Endothelial cell of umbilical vein (primary cell): Measurements from ENCODE around the gene RFWD3. TPM values are rescaled to one million over a fixed set of nuclear protein-coding genes. Genes with fewer than 3 reads are reported as not detected.

ENCODE experiments used
- BruUV-seq: library from RNA; stranded (reverse); fragments of 400-500 nt; replicated peaks from 2 replicates; lab custom pipeline; 2021; lab: Mats Ljungman, UMichigan
- CTCF ChIA-PET: fragments of 300-600, 350-600 bp; sonication (Branson Sonifier 250); formaldehyde crosslinking; loops from one replicate; lab custom pipeline; 2021; ENCODE audit warnings: antibody characterized with exemption, inconsistent platforms; lab: Charles Lee
- POLR2A ChIA-PET: fragments of 300-600, 350-600 bp; sonication (Branson Sonifier 250); formaldehyde crosslinking; loops from one replicate; lab custom pipeline; 2021; ENCODE audit warnings: antibody characterized with exemption, inconsistent platforms; lab: Charles Lee
- DNase-seq: peaks from one replicate; pipeline ENCODE4 v3.0.0-alpha.2; 2011; ENCODE audit warnings: low read depth, low spot score
- FAIRE-seq: peaks from 2 replicates; lab custom pipeline; 2011; peaks lifted over from hg19 to GRCh38; lab: Jason Lieb, UNC
- H2AFZ ChIP-seq: 2 replicates; pipeline ENCODE4 v1.6.0; 2012; ENCODE audit warnings: low read depth, low read length, control low read depth, inconsistent platforms
- H3K27ac ChIP-seq: 2 replicates; pipeline ENCODE4 v1.5.1; 2011; ENCODE audit warnings: low read depth, mild to moderate bottlenecking, control low read depth, low read length, moderate library complexity; ENCODE audit not compliant: insufficient read depth
- H3K27me3 ChIP-seq, 2 experiments: 2 replicates each; pipeline versions ENCODE4 v1.6.0 to v1.6.1; 2011; ENCODE audit warnings: low read length in 2 of 2, mixed read lengths in 1 of 2; ENCODE audit not compliant: control insufficient read depth in 2 of 2, insufficient read depth in 2 of 2
- H3K36me3 ChIP-seq, 2 experiments: 2 replicates in 1 of 2; 3 replicates in 1 of 2; pipeline ENCODE4 v1.5.1; 2011; ENCODE audit warnings: low read length in 2 of 2, mild to moderate bottlenecking in 1 of 2, moderate library complexity in 1 of 2; ENCODE audit not compliant: control insufficient read depth in 2 of 2, insufficient read depth in 2 of 2; ENCODE audit errors: extremely low read depth in 1 of 2
- H3K4me1 ChIP-seq: 3 replicates; pipeline ENCODE4 v1.5.1; 2011; ENCODE audit warnings: mild to moderate bottlenecking, low read length; ENCODE audit not compliant: control insufficient read depth, insufficient read depth; ENCODE audit errors: extremely low read depth
- H3K4me2 ChIP-seq: 2 replicates; pipeline ENCODE4 v1.6.1; 2011; ENCODE audit warnings: low read length, control low read depth, mixed read lengths; ENCODE audit not compliant: insufficient read depth
- H3K4me3 ChIP-seq, 3 experiments: fragments of 200-600 bp in 1 of 3; sonication (generic), shearing (Covaris generic) in 1 of 3; replicated peaks in 1 of 3; 2 replicates each; pipeline ENCODE4 v1.5.1; 2011 to 2016; ENCODE audit warnings: control low read depth in 3 of 3, low read length in 3 of 3, mild to moderate bottlenecking in 2 of 3, inconsistent platforms in 1 of 3, low read depth in 1 of 3, moderate library complexity in 1 of 3; ENCODE audit not compliant: insufficient read depth in 1 of 3
- H3K79me2 ChIP-seq: 2 replicates; pipeline ENCODE4 v1.6.0; 2012; ENCODE audit warnings: low read length, inconsistent platforms; ENCODE audit not compliant: control insufficient read depth, insufficient read depth
- H3K9ac ChIP-seq: replicated peaks from 2 replicates; pipeline ENCODE3; 2011; ENCODE audit warnings: low read length, control low read depth; ENCODE audit not compliant: insufficient read depth; ENCODE audit errors: extremely low read depth
- H3K9me1 ChIP-seq: replicated peaks from 3 replicates; pipeline ENCODE4 v1.6.0; 2011; ENCODE audit warnings: mild to moderate bottlenecking, low read length; ENCODE audit not compliant: control insufficient read depth, insufficient read depth; ENCODE audit errors: extremely low read depth
- H3K9me3 ChIP-seq: replicated peaks from 2 replicates; pipeline ENCODE4 v1.5.1; 2012; ENCODE audit warnings: low read length, inconsistent platforms; ENCODE audit not compliant: control insufficient read depth, insufficient read depth
- H4K20me1 ChIP-seq: replicated peaks from 2 replicates; pipeline ENCODE3; 2011; ENCODE audit warnings: mild to moderate bottlenecking, low read length; ENCODE audit not compliant: control insufficient read depth, insufficient read depth; ENCODE audit errors: extremely low read depth
- EZH2 ChIP-seq: IDR thresholded peaks from 2 replicates; pipeline ENCODE4 v1.6.1; 2012; ENCODE audit warnings: borderline replicate concordance, low read depth, mild to moderate bottlenecking, moderate library complexity, low read length, inconsistent platforms; ENCODE audit not compliant: severe bottlenecking
- FOS ChIP-seq: IDR thresholded peaks from 2 replicates; pipeline ENCODE4 v1.6.1; 2011; ENCODE audit warnings: mild to moderate bottlenecking, low read length, moderate library complexity, borderline replicate concordance; ENCODE audit not compliant: insufficient read depth
- GATA2 ChIP-seq: IDR thresholded peaks from 2 replicates; pipeline ENCODE4 v1.7.0; 2011; ENCODE audit warnings: low read depth, mild to moderate bottlenecking, moderate library complexity, mixed read lengths, low read length; ENCODE audit not compliant: insufficient read length, insufficient read depth
- JUN ChIP-seq: IDR thresholded peaks from 2 replicates; pipeline ENCODE4 v1.6.1; 2011; ENCODE audit warnings: borderline replicate concordance, low read depth; ENCODE audit not compliant: insufficient read length, insufficient read depth
- MAX ChIP-seq: IDR thresholded peaks from 2 replicates; pipeline ENCODE4 v1.6.1; 2011; ENCODE audit not compliant: insufficient read depth, insufficient read length
- MYC ChIP-seq: IDR thresholded peaks from one replicate; pipeline ENCODE4 v1.6.1; 2011; ENCODE audit warnings: mild to moderate bottlenecking, low read depth, low read length
- POLR2A ChIP-seq: IDR thresholded peaks from 2 replicates; pipeline ENCODE4 v1.6.1; 2012; ENCODE audit warnings: low read depth, mild to moderate bottlenecking, control low read depth, low read length
- POLR2AphosphoS5 ChIP-seq: IDR thresholded peaks from 2 replicates; pipeline ENCODE4 v1.6.1; 2012; ENCODE audit warnings: low read depth, mild to moderate bottlenecking, control low read depth, low read length, moderate library complexity; ENCODE audit not compliant: insufficient read depth
- dilution Hi-C: fragments of 300-500 bp; cut with MboI; formaldehyde crosslinking; loops from one replicate; pipeline ENCODE4 v1.15.0; 2019; ENCODE audit warnings: low sequenced_read_pairs; ENCODE audit not compliant: extremely low pct_ligation_motif_present
- intact Hi-C: fragments of 100-400 bp; cut with micrococcal nuclease; formaldehyde crosslinking; loops from one replicate; pipeline ENCODE4 v1.10.0; 2022
- polyA plus RNA-seq, 4 experiments: library from polyadenylated mRNA; depleted of rRNA in 3 of 4; stranded (reverse) in 3 of 4; unstranded in 1 of 4; fragments of >200 nt; gene quantifications; 2 replicates each; pipeline versions ENCODE4 v1.2.1 to v1.2.3, GENCODE V29; 2011 to 2012; ENCODE audit warnings: missing spikeins in 1 of 4
- total RNA-seq: library from RNA; stranded (reverse); gene quantifications from 2 replicates; pipeline ENCODE4 v1.2.3, GENCODE V29; 2021
- TF ChIP-seq, protein P1 (sequence below), 2 donors: IDR thresholded peaks; 1 replicate in 1 of 2; 2 replicates in 1 of 2; pipeline ENCODE4 v1.5.1; 2011; ENCODE audit warnings: low read length in 2 of 2, mild to moderate bottlenecking in 2 of 2, moderate library complexity in 2 of 2, control low read depth in 1 of 2, inconsistent platforms in 1 of 2, low read depth in 1 of 2; ENCODE audit not compliant: insufficient read depth in 1 of 2; ENCODE audit errors: extremely low read depth in 1 of 2

RFWD3 gene
- total and polyA plus RNA-seq, 2 donors (not counting 3 experiments of a cell fraction or from before 2014, with no cell fraction given): 27.3 to 51.6 TPM

- no peak overlapping the region for H3K27ac ChIP-seq
- H4K20me1 ChIP-seq: no peaks in the 10 kb centered on the region
- no peaks in the 10 kb centered on the region for H3K9me3 ChIP-seq
- H3K36me3 ChIP-seq: peaks cover 7 to 15% of the 10 kb centered on the region in 2 experiments
- no peaks in the 10 kb centered on the region for H3K9me1 ChIP-seq
- no peaks in the 10 kb centered on the region for H3K4me1 ChIP-seq
- H3K4me3 ChIP-seq: no peak overlapping the region
- H3K4me2 ChIP-seq: no peak overlapping the region
- no peak overlapping the region for H3K9ac ChIP-seq
- no peak overlapping the region for H2AFZ ChIP-seq
- DNase-seq (no peak), FAIRE-seq (no peak)
- POLR2A ChIA-PET: no interaction called here
- no peaks in the 10 kb centered on the region for H3K27me3 ChIP-seq
- intact Hi-C loops: no loop called here
- TF ChIP-seq JUN (no peak), FOS (no peak), MYC (no peak), MAX (no peak), GATA2 (no peak), POLR2AphosphoS5 (no peak), EZH2 (no peak), POLR2A (no peak)
- TF ChIP-seq, protein P1, sequence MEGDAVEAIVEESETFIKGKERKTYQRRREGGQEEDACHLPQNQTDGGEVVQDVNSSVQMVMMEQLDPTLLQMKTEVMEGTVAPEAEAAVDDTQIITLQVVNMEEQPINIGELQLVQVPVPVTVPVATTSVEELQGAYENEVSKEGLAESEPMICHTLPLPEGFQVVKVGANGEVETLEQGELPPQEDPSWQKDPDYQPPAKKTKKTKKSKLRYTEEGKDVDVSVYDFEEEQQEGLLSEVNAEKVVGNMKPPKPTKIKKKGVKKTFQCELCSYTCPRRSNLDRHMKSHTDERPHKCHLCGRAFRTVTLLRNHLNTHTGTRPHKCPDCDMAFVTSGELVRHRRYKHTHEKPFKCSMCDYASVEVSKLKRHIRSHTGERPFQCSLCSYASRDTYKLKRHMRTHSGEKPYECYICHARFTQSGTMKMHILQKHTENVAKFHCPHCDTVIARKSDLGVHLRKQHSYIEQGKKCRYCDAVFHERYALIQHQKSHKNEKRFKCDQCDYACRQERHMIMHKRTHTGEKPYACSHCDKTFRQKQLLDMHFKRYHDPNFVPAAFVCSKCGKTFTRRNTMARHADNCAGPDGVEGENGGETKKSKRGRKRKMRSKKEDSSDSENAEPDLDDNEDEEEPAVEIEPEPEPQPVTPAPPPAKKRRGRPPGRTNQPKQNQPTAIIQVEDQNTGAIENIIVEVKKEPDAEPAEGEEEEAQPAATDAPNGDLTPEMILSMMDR (IDR thresholded peaks at IDR 0.05; ENCODE audit: extremely low read depth in 1 of 2, insufficient read depth in 1 of 2, low read depth in 1 of 2, low read length in 2 of 2): no peak
- dilution Hi-C loops: no loop called here
- CTCF ChIA-PET: interaction anchor here (2.6 kb wide), 1 partner anchor 14 kb away, joined by 16 read pairs; no protein-coding TSS in a partner anchor
- no peaks in the 10 kb centered on the region for H3K79me2 ChIP-seq
- BruUV-seq: no TSS peak
Observed at GRCh38 chr16:74637742-74638453, 28.8 kb downstream of the RFWD3 start.
